ENCODE results near the gene FAM9C.
"Not testable (repeated sequence)": the region's sequence is repeated elsewhere in the genome, so short reads cannot be mapped to it uniquely, and the experiment has no call there.

Gene FAM9C

DNA sequence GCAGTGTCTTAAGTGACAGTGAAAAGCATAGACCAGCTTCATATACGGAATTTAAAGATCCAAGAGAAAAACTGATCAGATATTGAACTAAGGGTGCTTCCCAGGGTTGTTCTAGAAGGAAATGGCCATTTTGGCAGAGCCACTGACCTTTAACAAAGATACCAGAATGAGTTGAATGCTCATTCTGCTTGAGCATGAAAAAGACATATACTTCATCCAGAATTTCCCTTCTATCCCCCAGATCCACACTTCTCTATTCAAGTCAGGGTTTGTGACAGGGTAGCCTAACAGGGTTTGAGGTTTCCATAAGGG, 45.6 kb upstream of the FAM9C start:
- no peaks in the 10 kb centered on the region for H3K27me3 ChIP-seq (ENCODE audit: insufficient read depth, low read depth, severe bottlenecking)
- H3K9me3 ChIP-seq (ENCODE audit: severe bottlenecking): peaks cover 3% of the 10 kb centered on the region
- H3K4me3 ChIP-seq (ENCODE audit: low read depth, low read length): no peak overlapping the region
- TF ChIP-seq, protein P1, sequence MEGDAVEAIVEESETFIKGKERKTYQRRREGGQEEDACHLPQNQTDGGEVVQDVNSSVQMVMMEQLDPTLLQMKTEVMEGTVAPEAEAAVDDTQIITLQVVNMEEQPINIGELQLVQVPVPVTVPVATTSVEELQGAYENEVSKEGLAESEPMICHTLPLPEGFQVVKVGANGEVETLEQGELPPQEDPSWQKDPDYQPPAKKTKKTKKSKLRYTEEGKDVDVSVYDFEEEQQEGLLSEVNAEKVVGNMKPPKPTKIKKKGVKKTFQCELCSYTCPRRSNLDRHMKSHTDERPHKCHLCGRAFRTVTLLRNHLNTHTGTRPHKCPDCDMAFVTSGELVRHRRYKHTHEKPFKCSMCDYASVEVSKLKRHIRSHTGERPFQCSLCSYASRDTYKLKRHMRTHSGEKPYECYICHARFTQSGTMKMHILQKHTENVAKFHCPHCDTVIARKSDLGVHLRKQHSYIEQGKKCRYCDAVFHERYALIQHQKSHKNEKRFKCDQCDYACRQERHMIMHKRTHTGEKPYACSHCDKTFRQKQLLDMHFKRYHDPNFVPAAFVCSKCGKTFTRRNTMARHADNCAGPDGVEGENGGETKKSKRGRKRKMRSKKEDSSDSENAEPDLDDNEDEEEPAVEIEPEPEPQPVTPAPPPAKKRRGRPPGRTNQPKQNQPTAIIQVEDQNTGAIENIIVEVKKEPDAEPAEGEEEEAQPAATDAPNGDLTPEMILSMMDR (IDR thresholded peaks at IDR 0.05; ENCODE audit: low read depth, low read length): no peak
- no peak for DNase-seq
- no peak overlapping the region for H3K27ac ChIP-seq
- no peaks in the 10 kb centered on the region for H3K36me3 ChIP-seq

DNA sequence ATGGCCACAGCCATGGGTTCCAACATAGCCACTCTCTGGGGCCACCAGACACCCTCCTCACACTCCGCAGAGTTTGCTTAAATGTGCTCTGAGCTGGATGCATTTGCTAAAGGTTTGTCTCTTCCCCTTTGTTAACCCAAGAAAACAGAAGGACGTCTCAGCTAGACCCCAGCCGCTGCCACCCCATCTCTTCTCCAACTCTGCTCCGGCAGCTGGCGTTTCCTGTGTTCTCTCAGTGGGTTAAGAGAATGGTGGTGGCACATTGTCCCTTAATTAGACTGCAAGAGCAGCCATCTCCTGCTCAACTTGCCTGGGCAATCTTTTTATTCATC, 43.7 kb upstream of the FAM9C start:
- Histone ChIP-seq H3K27me3 (ENCODE audit: insufficient read depth, low read depth, severe bottlenecking) (no peaks in the 10 kb centered on the region), H3K27ac (no peak overlapping the region), H3K36me3 (no peaks in the 10 kb centered on the region), H3K4me3 (ENCODE audit: low read depth, low read length) (no peak overlapping the region), H3K9me3 (ENCODE audit: severe bottlenecking) (peaks cover 2% of the 10 kb centered on the region)
- no peak for DNase-seq
- TF ChIP-seq, protein P1 (IDR thresholded peaks at IDR 0.05; ENCODE audit: low read depth, low read length): no peak

DNA sequence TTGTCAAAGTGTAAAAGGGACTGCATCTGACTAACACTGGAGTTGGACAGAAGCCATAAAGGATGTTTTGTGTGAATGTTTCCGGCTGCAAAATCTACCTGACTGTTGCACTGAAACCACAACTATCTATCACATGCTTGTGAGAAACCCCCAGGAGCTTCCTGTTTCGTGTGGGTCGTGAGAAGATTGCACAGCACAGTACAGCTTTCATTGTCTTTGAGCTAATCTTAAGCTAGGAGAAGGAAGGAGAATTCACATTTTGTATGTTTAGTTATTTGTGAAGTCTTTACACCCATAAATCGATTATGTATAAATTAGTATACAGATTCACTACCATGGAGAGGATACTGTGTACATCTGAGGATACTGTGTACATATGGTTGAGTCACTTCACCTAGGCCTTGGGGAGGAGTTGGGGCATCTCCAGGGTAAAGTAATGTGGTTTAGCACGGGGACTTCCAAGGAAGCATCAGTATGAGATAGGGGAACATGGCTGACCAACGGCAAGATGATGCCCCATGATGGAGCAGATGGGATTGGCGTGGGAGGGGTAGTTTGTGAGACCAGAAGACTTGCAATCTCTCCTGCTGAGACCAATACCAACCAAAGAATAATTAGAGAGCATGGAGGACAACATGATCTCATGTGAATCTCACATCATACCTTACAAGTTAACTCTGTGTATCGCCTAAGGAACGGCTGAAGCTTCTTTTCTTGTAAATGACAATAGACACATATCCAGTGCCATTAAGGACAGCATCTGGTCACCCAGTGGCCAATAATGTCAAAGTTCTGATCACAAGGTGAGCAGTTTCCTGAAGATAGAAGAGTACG, 43.1 kb upstream of the FAM9C start:
- no peak overlapping the region for H3K27ac ChIP-seq
- TF ChIP-seq, protein P1 (IDR thresholded peaks at IDR 0.05; ENCODE audit: low read depth, low read length): no peak
- no peaks in the 10 kb centered on the region for H3K9me3 ChIP-seq (ENCODE audit: severe bottlenecking)
- no peak overlapping the region for H3K4me3 ChIP-seq (ENCODE audit: low read depth, low read length)
- no peaks in the 10 kb centered on the region for H3K36me3 ChIP-seq
- DNase-seq: no peak
- H3K27me3 ChIP-seq (ENCODE audit: insufficient read depth, low read depth, severe bottlenecking): no peaks in the 10 kb centered on the region

DNA sequence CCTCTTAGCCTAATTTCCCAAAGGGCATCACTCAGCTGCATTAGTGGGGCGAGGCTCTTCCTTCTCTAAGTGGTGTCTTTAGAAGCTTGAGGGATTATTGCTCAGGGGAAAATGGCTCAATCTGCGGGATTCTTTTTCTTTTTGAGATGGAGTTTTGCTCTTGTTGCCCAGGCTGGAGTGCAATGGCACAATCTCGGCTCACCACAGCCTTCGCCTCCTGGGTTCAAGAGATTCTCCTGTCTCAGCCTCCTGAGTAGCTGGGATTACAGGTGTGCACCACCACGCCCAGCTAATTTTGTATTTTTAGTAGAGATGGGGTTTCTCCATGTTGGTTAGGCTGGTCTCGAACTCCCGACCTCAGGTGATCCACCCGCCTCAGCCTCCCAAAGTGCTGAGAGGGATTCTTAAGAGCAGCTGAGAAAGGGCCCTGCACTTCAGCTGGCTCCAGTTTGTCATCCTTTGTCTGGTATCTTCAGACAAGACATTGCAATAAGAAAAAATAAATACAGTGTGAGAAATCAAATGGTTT, 42.4 kb upstream of the FAM9C start:
- H3K27ac ChIP-seq; H3K4me3 ChIP-seq (ENCODE audit: low read depth, low read length); H3K27me3 ChIP-seq (ENCODE audit: insufficient read depth, low read depth, severe bottlenecking); DNase-seq; H3K9me3 ChIP-seq (ENCODE audit: severe bottlenecking); H3K36me3 ChIP-seq: not testable (repeated sequence)

DNA sequence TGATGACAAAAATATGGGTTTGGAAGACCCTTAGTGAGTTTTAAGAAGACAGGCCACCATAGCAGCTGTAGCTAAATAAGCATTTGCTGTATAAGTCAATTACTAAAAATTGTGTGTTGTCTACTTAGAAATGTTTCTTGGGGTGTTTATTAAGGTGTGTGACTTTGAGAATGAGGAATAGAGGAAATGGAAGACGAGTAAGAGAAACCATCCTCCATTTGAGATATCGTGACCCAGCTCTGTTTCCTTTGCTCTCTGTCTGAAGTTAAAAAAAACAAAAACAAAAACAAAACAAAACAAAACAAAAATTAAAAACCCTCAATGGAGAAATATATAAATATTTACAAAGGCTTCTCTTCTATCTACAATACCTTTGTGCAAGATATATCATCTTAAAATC, 41.7 kb upstream of the FAM9C start:
- DNase-seq: no peak
- Histone ChIP-seq H3K36me3 (no peaks in the 10 kb centered on the region), H3K9me3 (ENCODE audit: severe bottlenecking) (no peaks in the 10 kb centered on the region), H3K27me3 (ENCODE audit: insufficient read depth, low read depth, severe bottlenecking) (no peaks in the 10 kb centered on the region), H3K27ac (no peak overlapping the region), H3K4me3 (ENCODE audit: low read depth, low read length) (no peak overlapping the region)
- TF ChIP-seq, protein P1 (IDR thresholded peaks at IDR 0.05; ENCODE audit: low read depth, low read length): no peak

DNA sequence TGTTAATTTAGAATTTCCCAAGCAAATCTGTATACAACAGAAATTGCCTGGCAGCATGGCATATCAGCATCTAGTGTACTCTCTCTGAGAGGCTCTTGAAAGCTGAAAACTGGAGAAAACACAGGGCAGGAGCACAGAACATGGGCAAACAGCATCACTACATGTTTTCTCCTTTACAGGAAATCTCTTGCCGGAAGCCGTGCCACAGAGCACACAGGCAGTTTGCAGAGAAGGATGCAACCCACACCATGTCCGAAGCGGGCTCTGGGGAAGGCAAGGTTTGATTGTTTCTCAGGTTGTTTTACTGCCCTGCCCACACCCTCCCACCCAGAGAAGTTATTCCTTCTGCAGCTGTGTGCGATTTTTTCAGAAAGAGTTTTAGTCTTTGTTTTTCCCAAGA, 41.1 kb upstream of the FAM9C start:
- Histone ChIP-seq H3K27ac (no peak overlapping the region), H3K9me3 (ENCODE audit: severe bottlenecking) (no peaks in the 10 kb centered on the region), H3K36me3 (no peaks in the 10 kb centered on the region), H3K27me3 (ENCODE audit: insufficient read depth, low read depth, severe bottlenecking) (no peaks in the 10 kb centered on the region), H3K4me3 (ENCODE audit: low read depth, low read length) (no peak overlapping the region)
- TF ChIP-seq, protein P1 (IDR thresholded peaks at IDR 0.05; ENCODE audit: low read depth, low read length): no peak
- no peak for DNase-seq
